Astrocyte of the spinal cord (primary cell): ENCODE measurements around the gene TP53AIP1.

ENCODE experiments used
- DNase-seq: peaks from one replicate; pipeline ENCODE4 v3.0.0; 2011; ENCODE audit warnings: low read depth, low spot score
- H3K4me3 ChIP-seq: 2 replicates; pipeline ENCODE4 v1.5.1; 2011; ENCODE audit warnings: low read depth, mild to moderate bottlenecking, low read length, moderate library complexity
- in situ Hi-C: cut with HindIII; loops from 2 replicates; pipeline ENCODE4 v1.10.0; 2017; ENCODE audit warnings: low sequenced_read_pairs
- TF ChIP-seq, protein P1 (sequence below): IDR thresholded peaks from 2 replicates; pipeline ENCODE4 v1.5.1; 2012; ENCODE audit warnings: low read depth, mild to moderate bottlenecking, low read length, inconsistent platforms

The TP53AIP1 gene

DNA sequence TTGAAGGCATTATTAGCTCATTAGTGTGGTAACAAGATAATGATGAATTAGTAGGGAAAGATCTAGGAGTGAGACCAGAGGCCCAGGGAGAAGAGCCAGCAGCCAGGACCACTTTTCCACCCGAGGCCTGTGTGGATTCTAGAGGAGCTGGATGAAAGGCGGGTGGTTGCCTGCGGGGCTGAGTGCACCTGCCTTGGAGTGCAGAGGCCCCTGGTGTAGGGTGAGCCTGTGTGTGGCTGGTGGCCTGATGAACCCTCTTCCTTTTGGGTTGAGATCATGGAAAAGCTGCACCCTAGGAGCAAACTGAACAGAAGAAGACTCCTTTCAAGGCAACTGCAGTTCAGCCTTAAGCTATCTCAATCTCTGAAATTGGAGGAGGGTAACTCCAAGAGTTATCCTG is 5.9 kb upstream of the TP53AIP1 start:
- H3K4me3 ChIP-seq, result no peak overlapping the region
- in situ Hi-C loops, result no loop called here
- TF ChIP-seq, protein P1, sequence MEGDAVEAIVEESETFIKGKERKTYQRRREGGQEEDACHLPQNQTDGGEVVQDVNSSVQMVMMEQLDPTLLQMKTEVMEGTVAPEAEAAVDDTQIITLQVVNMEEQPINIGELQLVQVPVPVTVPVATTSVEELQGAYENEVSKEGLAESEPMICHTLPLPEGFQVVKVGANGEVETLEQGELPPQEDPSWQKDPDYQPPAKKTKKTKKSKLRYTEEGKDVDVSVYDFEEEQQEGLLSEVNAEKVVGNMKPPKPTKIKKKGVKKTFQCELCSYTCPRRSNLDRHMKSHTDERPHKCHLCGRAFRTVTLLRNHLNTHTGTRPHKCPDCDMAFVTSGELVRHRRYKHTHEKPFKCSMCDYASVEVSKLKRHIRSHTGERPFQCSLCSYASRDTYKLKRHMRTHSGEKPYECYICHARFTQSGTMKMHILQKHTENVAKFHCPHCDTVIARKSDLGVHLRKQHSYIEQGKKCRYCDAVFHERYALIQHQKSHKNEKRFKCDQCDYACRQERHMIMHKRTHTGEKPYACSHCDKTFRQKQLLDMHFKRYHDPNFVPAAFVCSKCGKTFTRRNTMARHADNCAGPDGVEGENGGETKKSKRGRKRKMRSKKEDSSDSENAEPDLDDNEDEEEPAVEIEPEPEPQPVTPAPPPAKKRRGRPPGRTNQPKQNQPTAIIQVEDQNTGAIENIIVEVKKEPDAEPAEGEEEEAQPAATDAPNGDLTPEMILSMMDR, result peak; percentile 22
- DNase-seq, result no peak

DNA sequence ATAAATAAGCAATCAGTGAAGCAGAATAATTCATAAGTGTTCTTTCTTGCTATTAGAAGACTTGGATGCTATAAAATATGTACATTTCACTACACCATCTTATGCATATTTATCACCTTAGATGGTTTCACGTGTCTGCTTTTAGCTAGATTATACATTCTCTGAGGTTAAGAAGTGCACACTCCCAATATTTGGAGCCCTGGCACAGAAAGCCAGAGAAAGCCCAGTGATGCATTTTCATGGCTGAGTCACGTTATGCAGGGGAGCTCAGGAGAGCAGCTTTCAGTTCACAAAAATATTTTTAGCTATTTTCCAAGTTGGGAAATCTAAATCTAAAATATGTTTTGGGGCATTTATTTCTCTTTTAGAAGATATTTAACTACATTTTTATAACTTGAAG is 5.1 kb upstream of the TP53AIP1 start:
- no peak for DNase-seq
- TF ChIP-seq, protein P1, result no peak
- in situ Hi-C loops, result no loop called here
- H3K4me3 ChIP-seq, result no peak overlapping the region

DNA sequence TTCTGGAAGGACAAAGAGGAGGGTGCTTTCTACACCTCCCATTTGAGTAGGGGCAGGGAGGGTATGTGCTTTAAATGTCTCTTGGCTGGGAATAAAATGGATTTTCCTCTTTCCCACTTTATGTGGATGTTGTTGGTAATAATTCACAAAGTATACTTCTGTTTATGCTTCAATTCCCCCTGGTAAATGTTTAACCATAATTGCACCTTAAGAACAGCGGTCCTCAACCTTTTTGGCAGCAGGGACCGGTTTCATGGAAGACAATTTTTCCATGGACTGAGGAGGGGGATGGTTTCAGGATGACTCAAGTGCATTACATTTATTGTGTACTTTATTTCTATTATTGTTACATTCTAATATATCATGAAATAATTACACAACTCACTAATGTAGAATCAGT is 4.0 kb upstream of the TP53AIP1 start:
- H3K4me3 ChIP-seq, result no peak overlapping the region
- DNase-seq, result no peak
- in situ Hi-C loops, result no loop called here
- TF ChIP-seq, protein P1, result no peak

DNA sequence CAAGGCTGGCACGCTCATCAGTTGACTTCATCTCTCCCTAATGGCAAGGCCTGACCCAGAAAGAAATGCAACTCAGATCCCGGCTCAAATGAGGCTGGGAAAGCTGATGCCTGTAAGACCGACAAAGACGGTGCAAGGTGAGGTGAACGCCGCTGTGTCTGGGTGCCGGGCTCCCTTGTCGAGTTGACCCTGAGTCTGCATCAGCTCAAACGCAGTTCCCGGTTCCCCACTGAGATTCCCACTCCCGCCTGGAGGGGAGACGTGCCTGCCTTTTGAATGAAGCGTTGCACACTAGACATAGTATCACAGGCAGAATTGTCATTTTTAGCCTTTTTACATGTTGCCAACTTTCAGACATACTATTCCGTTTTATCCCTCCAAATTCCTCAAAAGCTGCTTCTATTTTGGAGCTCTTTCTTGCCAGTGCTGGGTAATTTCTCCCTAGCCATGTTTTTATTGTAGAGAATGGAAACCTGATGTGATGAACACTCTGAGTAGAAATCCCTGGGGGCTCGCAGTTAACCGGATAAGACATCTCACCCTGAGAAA is 831 bp upstream of the TP53AIP1 start:
- in situ Hi-C loops, result no loop called here
- TF ChIP-seq, protein P1, result no peak
- DNase-seq, result no peak
- H3K4me3 ChIP-seq, result no peak overlapping the region

DNA sequence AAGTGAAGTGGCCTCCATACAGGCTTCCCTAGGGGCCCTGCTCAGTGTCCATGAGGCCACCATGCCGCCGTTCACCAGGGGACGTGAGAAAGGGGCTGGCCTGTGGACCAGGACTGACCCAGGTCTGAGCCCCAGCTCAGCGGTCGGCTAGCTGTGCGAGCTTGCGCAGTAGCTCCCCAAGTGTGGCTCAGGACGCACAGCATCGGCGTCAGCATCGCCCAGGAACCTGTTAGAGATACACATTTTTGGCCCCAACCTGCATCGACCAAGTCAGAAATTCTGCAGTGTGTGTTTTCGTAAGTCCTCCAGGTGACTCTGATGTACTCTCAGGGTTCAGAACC is 429 bp downstream of the TP53AIP1 start:
- TF ChIP-seq, protein P1, result no peak
- no peak overlapping the region for H3K4me3 ChIP-seq
- in situ Hi-C loops, result no loop called here
- no peak for DNase-seq

DNA sequence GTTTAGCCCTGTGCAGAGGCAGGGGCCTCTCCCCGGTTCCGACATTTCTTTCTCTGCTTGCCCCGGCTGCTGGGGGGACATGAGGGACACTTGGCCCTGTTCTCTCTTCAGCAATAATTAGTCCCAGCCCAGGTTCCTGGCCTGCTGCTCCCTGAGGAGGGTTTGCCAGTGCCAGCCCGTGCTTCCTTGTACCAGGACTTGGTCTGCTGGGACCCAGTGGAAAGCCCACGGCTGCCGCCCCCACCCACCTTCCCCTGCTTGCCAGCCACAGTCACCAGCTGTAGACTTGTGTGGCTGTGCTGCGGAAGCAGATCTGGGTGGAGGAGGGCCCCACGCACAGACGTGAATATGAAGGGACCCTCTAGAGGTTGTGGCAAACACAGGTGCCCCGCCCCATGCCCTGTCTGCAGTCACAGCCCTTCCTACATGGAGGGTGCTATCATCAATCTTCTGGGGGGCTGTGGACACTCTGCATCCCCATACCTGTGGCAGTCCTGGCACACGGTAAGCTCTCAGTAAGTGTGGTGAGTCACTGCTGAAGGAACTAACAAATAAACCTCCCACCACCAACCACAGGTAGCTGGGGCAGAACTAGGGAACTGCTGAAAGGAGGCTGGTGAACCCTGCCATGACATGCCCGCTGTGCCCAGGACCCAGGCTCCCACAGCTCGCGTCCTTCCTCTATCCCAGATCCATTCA is 949 bp downstream of the TP53AIP1 start:
- no peak for DNase-seq
- H3K4me3 ChIP-seq, result no peak overlapping the region
- TF ChIP-seq, protein P1, result no peak
- in situ Hi-C loops, result no loop called here

DNA sequence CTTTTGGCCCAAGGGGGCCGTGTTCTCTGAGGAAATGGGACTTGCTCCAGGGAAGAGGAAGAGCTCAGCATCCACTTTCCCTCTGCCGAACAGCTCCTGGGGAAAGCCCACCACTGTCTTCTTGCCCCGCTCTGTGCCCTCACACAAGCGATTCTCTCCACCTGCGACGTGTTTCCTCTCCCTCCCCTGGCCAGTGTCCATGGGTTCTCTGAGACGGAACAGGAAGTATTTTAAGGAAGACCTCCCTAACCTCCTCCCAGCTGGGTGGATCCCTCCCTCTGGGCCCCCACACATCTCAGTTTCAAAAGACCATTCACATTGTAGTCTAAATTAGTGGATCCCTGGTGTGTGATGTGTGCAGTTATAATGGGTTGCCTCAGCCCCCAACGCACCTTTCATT is 1.6 kb downstream of the TP53AIP1 start:
- TF ChIP-seq, protein P1, result no peak
- no peak for DNase-seq
- in situ Hi-C loops, result no loop called here
- H3K4me3 ChIP-seq, result no peak overlapping the region
